ENCODE measurements around the gene LCOR. TPM values are rescaled to one million over a fixed set of nuclear protein-coding genes. Genes with fewer than 3 reads are reported as not detected.

The LCOR gene
- polyA plus RNA-seq, 6 donors from 2014 or later, result 26.7 to 68.2 (median 47.2) TPM

GRCh38 chr10:96873756-96874467, 41.8 kb downstream of the LCOR start:
- H3K27me3 Mint-ChIP-seq, result no peaks in the 10 kb centered on the region
- H3K9me3 Mint-ChIP-seq, result no peaks in the 10 kb centered on the region
- H3K4me3 Mint-ChIP-seq, result no peak overlapping the region
- H3K27ac Mint-ChIP-seq, result peak overlapping the region in 5 of 6 donors; percentile 7 to 70 (median 42)
- ATAC-seq (ENCODE audit: low read depth in 2 of 2) (no peak), DNase-seq (no peak)
- H3K4me1 Mint-ChIP-seq, result peaks cover 49 to 81% (median 72%) of the 10 kb centered on the region in 3 donors
- peaks cover 5 to 7% of the 10 kb centered on the region in 2 donors for H3K36me3 Mint-ChIP-seq

- H3K4me1 Mint-ChIP-seq, result peaks cover 52 to 83% (median 82%) of the 10 kb centered on the region in 3 donors
- H3K36me3 Mint-ChIP-seq, result peaks cover 0 to 5% of the 10 kb centered on the region in 2 donors
- no peaks in the 10 kb centered on the region for H3K27me3 Mint-ChIP-seq
- no peak overlapping the region for H3K4me3 Mint-ChIP-seq
- DNase-seq, result no peak
- H3K27ac Mint-ChIP-seq, result peak overlapping the region in 3 of 6 donors; percentile 8 to 84 (median 39)
- H3K9me3 Mint-ChIP-seq, result no peaks in the 10 kb centered on the region
- ATAC-seq (ENCODE audit: low read depth in 2 of 2), result no peak
These were observed 46.0 kb downstream of the LCOR start for GRCh38 chr10:96878057-96878456.

- DNase-seq (no peak), ATAC-seq (ENCODE audit: low read depth in 2 of 2) (no peak)
- H3K27me3 Mint-ChIP-seq, result no peaks in the 10 kb centered on the region
- peak overlapping the region in 1 of 8 donors; percentile 2 for H3K4me3 Mint-ChIP-seq
- H3K27ac Mint-ChIP-seq, result peak overlapping the region in 2 of 6 donors; percentile 22 to 72
- H3K4me1 Mint-ChIP-seq, result peaks cover 42 to 70% (median 69%) of the 10 kb centered on the region in 3 donors
- H3K36me3 Mint-ChIP-seq, result peaks cover 0 to 5% of the 10 kb centered on the region in 2 donors
- no peaks in the 10 kb centered on the region for H3K9me3 Mint-ChIP-seq
These were observed 48.5 kb downstream of the LCOR start for GRCh38 chr10:96880575-96880974.

GRCh38 chr10:96889415-96890171, 57.5 kb downstream of the LCOR start:
- H3K4me3 Mint-ChIP-seq, result peak overlapping the region in 1 of 8 donors; percentile 38
- H3K9me3 Mint-ChIP-seq, result peaks cover 4 to 22% (median 10%) of the 10 kb centered on the region in 7 donors
- peak overlapping the region; percentile 44 to 89 (median 68) for H3K27ac Mint-ChIP-seq
- H3K27me3 Mint-ChIP-seq, result no peaks in the 10 kb centered on the region
- ATAC-seq (ENCODE audit: low read depth in 2 of 2) (no peak), DNase-seq (no peak)
- H3K4me1 Mint-ChIP-seq, result peaks cover 24 to 39% (median 36%) of the 10 kb centered on the region in 3 donors
- peaks cover 13 to 39% of the 10 kb centered on the region in 2 donors for H3K36me3 Mint-ChIP-seq

- H3K4me1 Mint-ChIP-seq, result peaks cover 27 to 42% (median 38%) of the 10 kb centered on the region in 3 donors
- DNase-seq (no peak), ATAC-seq (ENCODE audit: low read depth in 2 of 2) (no peak)
These were observed 58.0 kb downstream of the LCOR start for GRCh38 chr10:96890172-96890513.

GRCh38 chr10:96890580-96890979, 58.5 kb downstream of the LCOR start:
- peak overlapping the region in 2 of 6 donors; percentile 55 to 89 for H3K27ac Mint-ChIP-seq
- peaks cover 4 to 22% (median 10%) of the 10 kb centered on the region in 7 donors for H3K9me3 Mint-ChIP-seq
- peaks cover 31 to 46% (median 43%) of the 10 kb centered on the region in 3 donors for H3K4me1 Mint-ChIP-seq
- DNase-seq, result no peak
- H3K27me3 Mint-ChIP-seq, result no peaks in the 10 kb centered on the region
- no peak for ATAC-seq (ENCODE audit: low read depth in 2 of 2)
- H3K36me3 Mint-ChIP-seq, result peaks cover 13 to 39% of the 10 kb centered on the region in 2 donors
- no peak overlapping the region for H3K4me3 Mint-ChIP-seq

More at GRCh38 chr10:96890172-96890513, 58.0 kb downstream of the LCOR start:
- H3K27ac Mint-ChIP-seq, result peak overlapping the region in 5 of 6 donors; percentile 55 to 89 (median 65)
- H3K27me3 Mint-ChIP-seq, result no peaks in the 10 kb centered on the region
- H3K9me3 Mint-ChIP-seq, result peaks cover 4 to 22% (median 10%) of the 10 kb centered on the region in 7 donors
- peak overlapping the region in 1 of 8 donors; percentile 38 for H3K4me3 Mint-ChIP-seq
- peaks cover 13 to 39% of the 10 kb centered on the region in 2 donors for H3K36me3 Mint-ChIP-seq

- no peak for DNase-seq
- Mint-ChIP-seq H3K4me1 (peaks cover 40 to 55% (median 52%) of the 10 kb centered on the region in 3 donors), H3K36me3 (peaks cover 13 to 39% of the 10 kb centered on the region in 2 donors), H3K4me3 (no peak overlapping the region), H3K27ac (no peak overlapping the region), H3K27me3 (no peaks in the 10 kb centered on the region), H3K9me3 (peaks cover 4 to 22% (median 10%) of the 10 kb centered on the region in 7 donors)
- no peak for ATAC-seq (ENCODE audit: low read depth in 2 of 2)
These were observed 59.7 kb downstream of the LCOR start for GRCh38 chr10:96891840-96892239.

GRCh38 chr10:96895662-96896424, 63.7 kb downstream of the LCOR start:
- no peaks in the 10 kb centered on the region for H3K27me3 Mint-ChIP-seq
- H3K36me3 Mint-ChIP-seq, result peaks cover 13 to 17% of the 10 kb centered on the region in 2 donors
- H3K4me3 Mint-ChIP-seq, result no peak overlapping the region
- peaks cover 4 to 13% (median 11%) of the 10 kb centered on the region in 7 donors for H3K9me3 Mint-ChIP-seq
- H3K4me1 Mint-ChIP-seq, result peaks cover 44 to 67% (median 55%) of the 10 kb centered on the region in 3 donors
- ATAC-seq (ENCODE audit: low read depth in 2 of 2) (no peak), DNase-seq (no peak)
- peak overlapping the region in 2 of 6 donors; percentile 5 to 10 for H3K27ac Mint-ChIP-seq

- peaks cover 2 to 10% (median 5%) of the 10 kb centered on the region in 7 donors for H3K9me3 Mint-ChIP-seq
- DNase-seq, result no peak
- peak overlapping the region in 5 of 6 donors; percentile 23 to 94 (median 64) for H3K27ac Mint-ChIP-seq
- peaks cover 46 to 67% (median 61%) of the 10 kb centered on the region in 3 donors for H3K4me1 Mint-ChIP-seq
- no peaks in the 10 kb centered on the region for H3K27me3 Mint-ChIP-seq
- no peak for ATAC-seq (ENCODE audit: low read depth in 2 of 2)
- peak overlapping the region in 2 of 8 donors; percentile 4 to 61 for H3K4me3 Mint-ChIP-seq
- peaks cover 15 to 19% of the 10 kb centered on the region in 2 donors for H3K36me3 Mint-ChIP-seq
These were observed 64.9 kb downstream of the LCOR start for GRCh38 chr10:96896884-96897589.

- H3K27ac Mint-ChIP-seq, result peak overlapping the region in 4 of 6 donors; percentile 29 to 87 (median 38)
- peaks cover 4 to 12% of the 10 kb centered on the region in 2 donors for H3K36me3 Mint-ChIP-seq
- DNase-seq, result no peak
- H3K4me3 Mint-ChIP-seq, result no peak overlapping the region
- H3K27me3 Mint-ChIP-seq, result no peaks in the 10 kb centered on the region
- no peak for ATAC-seq (ENCODE audit: low read depth in 2 of 2)
- H3K9me3 Mint-ChIP-seq, result peaks cover 0 to 3% (median 0%) of the 10 kb centered on the region in 7 donors
- H3K4me1 Mint-ChIP-seq, result peaks cover 35 to 59% (median 45%) of the 10 kb centered on the region in 3 donors
These were observed 70.0 kb downstream of the LCOR start for GRCh38 chr10:96902117-96902516.

GRCh38 chr10:96902731-96903358, 70.7 kb downstream of the LCOR start:
- no peak overlapping the region for H3K4me3 Mint-ChIP-seq
- no peak for DNase-seq
- no peak for ATAC-seq (ENCODE audit: low read depth in 2 of 2)
- peaks cover 4 to 12% of the 10 kb centered on the region in 2 donors for H3K36me3 Mint-ChIP-seq
- no peak overlapping the region for H3K27ac Mint-ChIP-seq
- H3K27me3 Mint-ChIP-seq, result no peaks in the 10 kb centered on the region
- H3K4me1 Mint-ChIP-seq, result peaks cover 35 to 53% (median 42%) of the 10 kb centered on the region in 3 donors
- peaks cover 0 to 3% (median 0%) of the 10 kb centered on the region in 7 donors for H3K9me3 Mint-ChIP-seq

- H3K9me3 Mint-ChIP-seq, result peaks cover 0 to 3% (median 0%) of the 10 kb centered on the region in 7 donors
- ATAC-seq (ENCODE audit: low read depth in 2 of 2) (no peak), DNase-seq (no peak)
- peaks cover 4 to 22% of the 10 kb centered on the region in 2 donors for H3K36me3 Mint-ChIP-seq
- H3K27me3 Mint-ChIP-seq, result no peaks in the 10 kb centered on the region
- H3K4me1 Mint-ChIP-seq, result peaks cover 29 to 46% (median 29%) of the 10 kb centered on the region in 3 donors
- no peak overlapping the region for H3K27ac Mint-ChIP-seq
- H3K4me3 Mint-ChIP-seq, result no peak overlapping the region
These were observed 72.5 kb downstream of the LCOR start for GRCh38 chr10:96904648-96905047.

Measured in naive B cell (primary cell).